H1 (cell line): Measurements from ENCODE around the gene HIVEP3. TPM values are rescaled to one million over a fixed set of nuclear protein-coding genes. Genes with fewer than 3 reads are reported as not detected.

ENCODE experiments used
- CEBPB ChIP-seq: IDR thresholded peaks from 2 replicates; pipeline ENCODE4 v1.6.1; 2012; ENCODE audit warnings: low read depth, low read length
- GTF2F1 ChIP-seq: IDR thresholded peaks from 2 replicates; pipeline ENCODE4 v1.6.1; 2012; ENCODE audit warnings: low read depth, low read length, improper control_type of control experiment, borderline replicate concordance
- RNF2 ChIP-seq: fragments of 200-900, 300-1000 bp; sonication (generic); IDR thresholded peaks from 2 replicates; pipeline ENCODE4 v1.7.1; 2016; ENCODE audit warnings: borderline replicate concordance, low read depth, mild to moderate bottlenecking, antibody characterized with exemption, low read length; ENCODE audit not compliant: poor library complexity, severe bottlenecking; ENCODE audit errors: missing control alignments
- SIN3A ChIP-seq, 2 experiments: IDR thresholded peaks in 1 of 2; conservative IDR thresholded peaks in 1 of 2; 2 replicates each; pipeline ENCODE4 v1.6.1; 2011 to 2012; ENCODE audit warnings: low read length in 2 of 2, improper control_type of control experiment in 1 of 2, low read depth in 1 of 2, mild to moderate bottlenecking in 1 of 2
- polyA plus RNA-seq, 7 experiments: library from polyadenylated mRNA; depleted of rRNA in 3 of 7; stranded (reverse) in 5 of 7; unstranded in 2 of 7; fragments of >200 nt in 5 of 7; fragments of 200-250 nt in 2 of 7; gene quantifications; 1 replicate in 5 of 7; 2 replicates in 1 of 7; 4 replicates in 1 of 7; pipeline versions ENCODE4 v1.2.1 to v1.2.3, GENCODE V29; 2011 to 2013; ENCODE audit warnings: missing spikeins in 2 of 7, mixed read lengths in 2 of 7
- total RNA-seq: library from RNA; stranded (reverse); fragmentation: NEBNext Ultra II Directional; extraction: Animal tissue kit (Norgen Biotek cat#: 25700); gene quantifications from 2 replicates; pipeline ENCODE4 v1.2.1, GENCODE V29; 2021

The HIVEP3 gene
- total and polyA plus RNA-seq, 2 of the 8 experiments (the other 6 are each of a cell fraction or from before 2014, with no cell fraction given) = 0.24 to 0.69 TPM

- TF ChIP-seq CEBPB (no peak), SIN3A (conservative IDR thresholded peaks at IDR 0.05 in 1 of 2, IDR thresholded peaks at IDR 0.05 in 1 of 2; ENCODE audit: low read depth in 1 of 2, low read length in 2 of 2) (no peak), RNF2 (no peak), GTF2F1 (no peak)
Measured at GRCh38 chr1:41813755-41814745, 104.7 kb downstream of the HIVEP3 start (continued).
